Esophagus muscularis mucosa (tissue), 3 donors: ENCODE data around the gene OR51V1.

Experiments used
- CTCF ChIP-seq, 3 experiments: fragments of 200-600 bp in 2 of 3; fragments of 450-650 bp in 1 of 3; sonication (generic) in 2 of 3; IDR thresholded peaks; one replicate each; pipeline ENCODE4 v1.5.1; 2017 to 2019; ENCODE audit warnings: antibody characterized with exemption in 3 of 3, mild to moderate bottlenecking in 2 of 3, moderate library complexity in 1 of 3
- POLR2A ChIP-seq: fragments of 450-650 bp; IDR thresholded peaks from one replicate; pipeline ENCODE4 v1.6.1; 2017; ENCODE audit warnings: antibody characterized with exemption, moderate library complexity, mild to moderate bottlenecking, low read depth

- TF ChIP-seq CTCF (IDR thresholded peaks at IDR 0.05) (no peak), POLR2A (no peak)
Observed at GRCh38 chr11:5233307-5233706, 32.8 kb upstream of the OR51V1 start.
